PC-3 (cell line): ENCODE data around the gene RFC3. TPM values are rescaled to one million over a fixed set of nuclear protein-coding genes. Genes with fewer than 3 reads are reported as not detected.
"Not testable (repeated sequence)": the region's sequence is repeated elsewhere in the genome, so short reads cannot be mapped to it uniquely, and the experiment has no call there.

Experiments
- ATAC-seq: fragments of 200-7000 bp; cut with Tn5 transposase; 2 replicates; pipeline ENCODE4 v1.9.1; 2020; ENCODE audit warnings: mild to moderate bottlenecking, moderate library complexity
- BruUV-seq: library from RNA; stranded (reverse); fragments of 400-500 nt; replicated peaks from 2 replicates; lab custom pipeline; 2021; lab: Mats Ljungman, UMichigan
- CTCF ChIA-PET: fragments of 300-600 bp; sonication (Branson Sonifier 250); formaldehyde crosslinking; loops from one replicate; lab custom pipeline; 2022; ENCODE audit warnings: antibody characterized with exemption; lab: Charles Lee
- POLR2A ChIA-PET: fragments of 300-600 bp; sonication (Branson Sonifier 250); formaldehyde crosslinking; loops from one replicate; lab custom pipeline; 2022; ENCODE audit warnings: antibody characterized with exemption; ENCODE audit not compliant: unreplicated experiment; lab: Charles Lee
- DNase-seq: peaks from one replicate; pipeline ENCODE4 v3.0.0-alpha.2; 2015
- H2AFZ ChIP-seq: fragments of 300-600 bp; sonication (generic); 2 replicates; pipeline ENCODE4 v1.6.0; 2016; ENCODE audit warnings: antibody characterized with exemption, low read length
- H3F3A ChIP-seq: fragments of 300-600 bp; sonication (generic); one replicate; pipeline ENCODE4 v1.6.0; 2017; ENCODE audit warnings: antibody characterized with exemption, low read length, control low read depth, mild to moderate bottlenecking; ENCODE audit not compliant: unreplicated experiment
- H3K27ac ChIP-seq: fragments of 300-600 bp; sonication (generic); 2 replicates; pipeline ENCODE4 v1.5.1; 2016; ENCODE audit warnings: mild to moderate bottlenecking, low read length
- H3K27me3 ChIP-seq: fragments of 300-600 bp; sonication (generic); 2 replicates; pipeline ENCODE4 v1.6.1; 2016; ENCODE audit warnings: low read length, mixed read lengths
- H3K36me3 ChIP-seq: fragments of 300-600 bp; sonication (generic); 2 replicates; pipeline ENCODE4 v1.6.1; 2016; ENCODE audit warnings: low read depth, mixed run types, low read length, mixed read lengths
- H3K4me1 ChIP-seq: fragments of 300-600 bp; sonication (generic); 2 replicates; pipeline ENCODE4 v1.5.1; 2016; ENCODE audit warnings: low read length; ENCODE audit not compliant: insufficient read depth
- H3K4me2 ChIP-seq: fragments of 300-600 bp; sonication (generic); 2 replicates; pipeline ENCODE4 v1.6.0; 2016; ENCODE audit warnings: low read length
- H3K4me3 ChIP-seq: fragments of 300-600 bp; sonication (generic); 2 replicates; pipeline ENCODE4 v1.5.1; 2016; ENCODE audit warnings: mild to moderate bottlenecking, low read length, mixed read lengths
- H3K79me2 ChIP-seq: fragments of 300-600 bp; sonication (generic); 2 replicates; pipeline ENCODE4 v1.6.1; 2017; ENCODE audit warnings: low read length, mixed read lengths
- H3K9ac ChIP-seq: fragments of 300-600 bp; sonication (generic); 2 replicates; pipeline ENCODE4 v1.6.0; 2016; ENCODE audit warnings: mild to moderate bottlenecking, low read length
- H3K9me2 ChIP-seq: fragments of 300-600 bp; sonication (generic); replicated peaks from 2 replicates; pipeline ENCODE4 v1.6.1; 2016; ENCODE audit warnings: mixed run types, low read length, mixed read lengths
- H3K9me3 ChIP-seq: fragments of 300-600 bp; sonication (generic); 2 replicates; pipeline ENCODE4 v1.6.1; 2016; ENCODE audit warnings: low read length, mixed read lengths
- H4K20me1 ChIP-seq: fragments of 300-600 bp; sonication (generic); 2 replicates; pipeline ENCODE4 v1.6.1; 2016; ENCODE audit warnings: low read length, mixed read lengths
- EZH2 ChIP-seq: fragments of 300-600 bp; sonication (generic); IDR thresholded peaks from one replicate; pipeline ENCODE4 v1.6.1; 2017; ENCODE audit warnings: antibody characterized with exemption, mild to moderate bottlenecking, low read length; ENCODE audit not compliant: unreplicated experiment
- EZH2phosphoT487 ChIP-seq: fragments of 300-600 bp; sonication (generic); IDR thresholded peaks from 2 replicates; pipeline ENCODE4 v1.6.1; 2018; ENCODE audit warnings: mild to moderate bottlenecking, antibody characterized with exemption, low read length, borderline replicate concordance
- intact Hi-C: fragments of 100-400 bp; cut with micrococcal nuclease; formaldehyde crosslinking; loops from 2 replicates; pipeline ENCODE4 v1.9.0; 2023
- total RNA-seq: library from RNA; depleted of rRNA; stranded (reverse); fragments of >200 nt; gene quantifications from 2 replicates; pipeline ENCODE4 v1.2.3, GENCODE V29; 2014
- TF ChIP-seq, protein P1 (sequence below): fragments of 300-600 bp; sonication (generic); conservative IDR thresholded peaks from 2 replicates; pipeline ENCODE4 v1.5.1; 2017; ENCODE audit warnings: antibody characterized with exemption, low read depth, mild to moderate bottlenecking, low read length

Gene RFC3
- total RNA-seq, 1 experiment from 2014 or later: 32.2 TPM

DNA sequence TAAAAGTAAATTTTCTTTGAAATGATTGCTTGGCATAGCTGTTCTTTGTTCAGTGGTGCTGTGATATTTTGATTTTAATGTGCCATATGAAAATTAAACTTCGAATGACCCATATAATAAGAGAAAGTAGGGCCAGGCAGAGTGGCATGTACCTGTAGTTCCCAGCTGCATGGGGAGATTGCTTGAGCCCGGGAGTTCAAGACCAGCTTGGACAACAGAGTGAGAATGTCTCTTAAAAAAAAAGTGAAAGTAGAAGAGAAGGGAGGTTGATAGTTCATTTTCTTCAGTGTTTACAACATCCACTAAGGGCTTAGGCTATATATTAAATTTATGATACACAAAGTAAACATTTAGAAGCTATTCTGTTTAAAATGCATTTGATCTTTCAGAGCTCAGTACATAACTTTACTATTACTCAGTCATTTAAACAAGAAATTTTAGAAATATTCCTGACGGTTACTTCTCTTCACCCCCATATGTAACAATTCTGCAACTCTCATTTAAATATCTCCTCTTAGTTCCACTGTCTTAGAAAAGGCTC lies 17.2 kb upstream of the RFC3 start:
- Histone ChIP-seq H3K4me1 (peaks cover 19% of the 10 kb centered on the region), H3K27ac (no peak overlapping the region), H3K4me2 (peak overlapping the region; percentile 62), H3K9ac (no peak overlapping the region), H3K36me3 (no peaks in the 10 kb centered on the region), H4K20me1 (no peaks in the 10 kb centered on the region), H3K4me3 (peak overlapping the region; percentile 29; the same call in 1 of the 2 replicates), H3K79me2 (no peaks in the 10 kb centered on the region), H3K9me2 (no peaks in the 10 kb centered on the region), H3F3A (no peaks in the 10 kb centered on the region), H3K9me3 (no peaks in the 10 kb centered on the region), H3K27me3 (no peaks in the 10 kb centered on the region), H2AFZ (peak overlapping the region; percentile 11; the same call in 1 of the 2 replicates)
- POLR2A ChIA-PET: no interaction called here
- TF ChIP-seq, protein P1, sequence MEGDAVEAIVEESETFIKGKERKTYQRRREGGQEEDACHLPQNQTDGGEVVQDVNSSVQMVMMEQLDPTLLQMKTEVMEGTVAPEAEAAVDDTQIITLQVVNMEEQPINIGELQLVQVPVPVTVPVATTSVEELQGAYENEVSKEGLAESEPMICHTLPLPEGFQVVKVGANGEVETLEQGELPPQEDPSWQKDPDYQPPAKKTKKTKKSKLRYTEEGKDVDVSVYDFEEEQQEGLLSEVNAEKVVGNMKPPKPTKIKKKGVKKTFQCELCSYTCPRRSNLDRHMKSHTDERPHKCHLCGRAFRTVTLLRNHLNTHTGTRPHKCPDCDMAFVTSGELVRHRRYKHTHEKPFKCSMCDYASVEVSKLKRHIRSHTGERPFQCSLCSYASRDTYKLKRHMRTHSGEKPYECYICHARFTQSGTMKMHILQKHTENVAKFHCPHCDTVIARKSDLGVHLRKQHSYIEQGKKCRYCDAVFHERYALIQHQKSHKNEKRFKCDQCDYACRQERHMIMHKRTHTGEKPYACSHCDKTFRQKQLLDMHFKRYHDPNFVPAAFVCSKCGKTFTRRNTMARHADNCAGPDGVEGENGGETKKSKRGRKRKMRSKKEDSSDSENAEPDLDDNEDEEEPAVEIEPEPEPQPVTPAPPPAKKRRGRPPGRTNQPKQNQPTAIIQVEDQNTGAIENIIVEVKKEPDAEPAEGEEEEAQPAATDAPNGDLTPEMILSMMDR: no peak
- TF ChIP-seq EZH2phosphoT487 (no peak), EZH2 (no peak)
- ATAC-seq: peak; percentile 68
- no peak for DNase-seq
- CTCF ChIA-PET: interaction anchor here (0.5 to 1.0 kb wide), 5 partner anchors 134 to 1067 kb away, joined by 3 to 8 read pairs (median 3); no protein-coding TSS in a partner anchor
- no TSS peak for BruUV-seq
- intact Hi-C loops: loop anchor here (1.0 to 5.0 kb wide), 3 partner anchors 177 to 1357 kb away; no protein-coding TSS in a partner anchor

DNA sequence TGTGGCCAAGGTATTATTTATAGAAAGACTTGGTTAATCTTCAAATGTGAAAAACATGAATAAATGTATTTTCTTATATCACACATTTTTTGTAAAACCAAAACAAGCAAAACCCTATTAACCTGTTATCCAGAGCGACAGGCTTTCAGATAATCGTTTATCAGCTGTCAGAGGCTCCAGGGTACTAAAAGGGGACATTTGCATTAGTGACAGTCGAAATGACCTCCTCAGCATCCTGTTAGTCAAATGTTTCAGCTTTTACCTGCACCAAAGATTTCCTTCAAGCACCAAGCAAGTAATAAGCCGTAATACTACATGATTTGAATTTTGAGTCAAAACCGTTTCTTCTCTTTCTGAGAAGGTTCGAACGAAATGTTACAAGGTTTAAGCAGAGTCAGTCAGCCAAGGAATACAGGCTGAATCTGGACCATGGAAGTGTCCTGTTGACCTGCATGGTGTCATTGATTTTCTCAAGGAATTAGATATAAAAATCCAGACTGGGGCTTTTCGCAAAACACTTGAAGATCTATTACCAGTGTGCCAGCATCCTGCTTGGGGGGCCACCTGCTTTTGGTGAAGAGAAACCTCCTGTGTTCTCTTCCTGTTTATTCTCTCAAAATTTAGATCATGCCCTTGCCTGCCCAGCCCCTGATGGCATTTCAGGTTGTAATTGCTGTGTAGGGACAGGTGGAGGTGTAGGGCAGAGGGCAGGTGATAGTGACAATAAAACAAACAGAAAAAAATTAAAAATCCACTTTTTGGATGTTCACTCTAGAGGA lies 11.3 kb upstream of the RFC3 start:
- Histone ChIP-seq H3K4me2 (no peak overlapping the region), H3K4me1 (no peaks in the 10 kb centered on the region), H3K4me3 (no peak overlapping the region), H3F3A (no peaks in the 10 kb centered on the region), H3K27me3 (no peaks in the 10 kb centered on the region), H2AFZ (no peak overlapping the region), H3K79me2 (no peaks in the 10 kb centered on the region), H3K9me3 (no peaks in the 10 kb centered on the region), H3K9me2 (no peaks in the 10 kb centered on the region), H4K20me1 (no peaks in the 10 kb centered on the region), H3K36me3 (no peaks in the 10 kb centered on the region), H3K27ac (no peak overlapping the region), H3K9ac (no peak overlapping the region)
- intact Hi-C loops: no loop called here
- BruUV-seq: no TSS peak
- ATAC-seq: no peak
- ChIA-PET POLR2A (no interaction called here), CTCF (no interaction called here)
- TF ChIP-seq, protein P1: no peak
- TF ChIP-seq EZH2phosphoT487 (no peak), EZH2 (no peak)
- DNase-seq: no peak

DNA sequence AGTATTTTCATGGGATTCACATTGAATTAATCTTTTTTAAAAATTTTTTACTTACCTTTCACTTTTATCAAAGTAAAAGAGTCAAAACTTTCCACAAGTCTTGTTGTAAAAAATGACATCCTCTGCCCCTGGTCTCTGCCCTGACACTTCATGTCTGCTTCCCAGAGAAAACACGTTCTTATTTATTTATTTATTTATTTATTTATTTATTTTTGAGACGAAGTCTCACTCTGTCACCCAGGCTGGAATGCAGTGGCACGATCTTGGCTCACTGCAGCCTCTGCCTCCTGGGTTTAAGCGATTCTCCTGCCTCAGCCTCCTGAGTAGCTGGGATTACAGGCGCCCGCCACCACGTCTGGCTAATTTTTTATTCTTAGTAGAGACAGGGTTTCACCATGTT lies 5.1 kb upstream of the RFC3 start:
- H4K20me1 ChIP-seq, H3K9me2 ChIP-seq, H3K4me3 ChIP-seq, H3K4me2 ChIP-seq, H2AFZ ChIP-seq, DNase-seq, H3F3A ChIP-seq, ATAC-seq, BruUV-seq, H3K36me3 ChIP-seq, H3K9me3 ChIP-seq, H3K4me1 ChIP-seq, CTCF ChIA-PET, H3K79me2 ChIP-seq, H3K27me3 ChIP-seq, H3K9ac ChIP-seq, POLR2A ChIA-PET, H3K27ac ChIP-seq: not testable (repeated sequence)
- intact Hi-C loops: loop anchor here (10.0 kb wide), 1 partner anchor 102 kb away; no protein-coding TSS in a partner anchor
